HCEC 1CT (cell line): ENCODE results near the gene UGT2B15.
"Not testable (repeated sequence)": the region's sequence is repeated elsewhere in the genome, so short reads cannot be mapped to it uniquely, and the experiment has no call there.

Experiments
- DNase-seq: peaks from one replicate; pipeline ENCODE4 v3.0.0-alpha.2; 2017

The UGT2B15 gene

DNA sequence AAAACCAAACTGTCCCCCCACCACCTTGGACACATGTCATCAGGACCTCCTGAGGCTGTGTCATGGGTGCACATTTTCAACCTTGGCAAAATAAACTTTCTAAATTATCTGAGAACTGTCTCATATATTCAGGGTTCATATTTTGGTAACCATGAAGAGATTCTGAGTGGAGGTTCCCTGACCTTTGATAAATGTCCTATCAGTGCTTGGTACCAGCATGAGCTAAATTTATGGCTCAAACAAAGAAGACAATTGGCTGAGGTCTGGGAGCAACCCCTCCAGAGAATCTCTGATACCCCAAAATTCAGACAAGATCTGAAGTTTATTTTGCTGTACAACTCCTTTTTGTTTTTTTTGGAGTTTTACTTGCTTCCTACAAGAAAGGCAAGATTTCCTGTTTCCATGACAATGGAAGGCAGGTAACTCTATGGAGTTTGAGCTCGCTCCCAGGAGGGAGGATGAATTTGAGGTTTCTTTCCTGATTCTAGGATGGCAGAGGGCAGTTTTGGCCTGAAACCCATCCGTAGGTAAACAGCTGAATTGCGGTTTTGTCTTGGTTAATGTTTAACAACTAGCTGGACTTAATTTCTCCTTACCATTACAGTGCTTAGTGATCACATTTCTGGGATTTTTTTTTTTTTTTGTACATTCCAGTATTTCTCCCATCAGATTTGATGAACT is 14.5 kb downstream of the UGT2B15 start:
- no peak for DNase-seq

- no peak for DNase-seq
These were observed 15.3 kb downstream of the UGT2B15 start for GRCh38 chr4:68654946-68655721.

DNA sequence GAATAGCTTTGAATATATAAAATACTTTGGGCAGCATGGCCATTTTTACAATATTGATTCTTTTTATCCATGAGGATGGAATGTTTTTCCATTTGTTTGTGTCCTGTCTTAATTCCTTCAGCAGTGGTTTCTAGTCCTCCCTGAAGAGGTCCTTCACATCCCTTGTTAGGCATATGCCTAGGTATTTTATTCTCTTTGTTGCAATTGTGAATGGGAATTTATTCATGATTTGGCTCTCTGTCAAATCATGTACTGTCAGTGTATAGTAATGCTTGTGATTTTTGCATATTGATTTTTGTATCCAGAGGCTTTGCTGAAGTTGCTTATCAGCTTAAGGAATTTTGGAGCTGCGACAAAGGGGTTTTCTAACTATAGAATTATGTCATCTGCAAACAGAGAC is 18.5 kb downstream of the UGT2B15 start:
- no peak for DNase-seq

DNA sequence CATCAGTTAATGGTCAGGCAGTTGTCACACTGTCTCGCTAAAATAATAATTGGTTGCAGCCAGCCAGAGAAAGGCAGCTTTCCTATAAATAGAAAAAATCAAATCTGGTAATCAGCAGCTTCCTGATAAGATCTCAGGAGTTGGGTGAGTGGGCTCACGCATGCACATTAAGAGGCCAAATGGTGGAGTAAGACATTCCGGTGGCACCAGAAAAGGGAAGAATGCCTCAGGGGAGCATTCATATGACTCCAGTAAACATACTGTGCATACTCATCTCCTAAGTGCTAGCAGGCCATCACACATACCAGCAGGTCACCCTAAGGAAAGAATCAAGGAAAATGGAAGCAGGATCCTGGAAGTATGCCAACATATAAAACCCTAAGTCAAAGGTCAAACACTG is 40.1 kb downstream of the UGT2B15 start:
- DNase-seq = no peak

DNA sequence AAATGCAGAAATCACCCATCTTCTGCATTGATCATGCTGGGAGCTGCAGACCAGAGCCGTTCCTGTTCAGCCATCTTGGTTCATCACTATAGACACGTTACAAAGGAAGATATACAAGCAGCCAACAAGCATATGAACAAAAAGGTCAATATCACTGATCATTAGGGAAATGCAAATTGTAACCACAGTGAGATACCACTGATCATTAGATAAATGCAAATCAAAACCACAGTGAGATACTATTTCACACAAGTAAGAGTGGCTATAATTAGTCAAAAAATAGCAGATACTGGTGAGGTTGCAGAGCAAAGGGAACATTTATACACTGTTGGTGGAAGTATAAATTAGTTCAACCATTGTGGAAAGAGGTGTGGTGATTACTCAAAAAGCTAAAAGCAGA is 47.7 kb downstream of the UGT2B15 start:
- not testable (repeated sequence) for DNase-seq

GRCh38 chr4:68617003-68617698 is 53.3 kb downstream of the UGT2B15 start:
- DNase-seq = no peak

GRCh38 chr4:68615699-68616422 is 54.6 kb downstream of the UGT2B15 start:
- no peak for DNase-seq

DNA sequence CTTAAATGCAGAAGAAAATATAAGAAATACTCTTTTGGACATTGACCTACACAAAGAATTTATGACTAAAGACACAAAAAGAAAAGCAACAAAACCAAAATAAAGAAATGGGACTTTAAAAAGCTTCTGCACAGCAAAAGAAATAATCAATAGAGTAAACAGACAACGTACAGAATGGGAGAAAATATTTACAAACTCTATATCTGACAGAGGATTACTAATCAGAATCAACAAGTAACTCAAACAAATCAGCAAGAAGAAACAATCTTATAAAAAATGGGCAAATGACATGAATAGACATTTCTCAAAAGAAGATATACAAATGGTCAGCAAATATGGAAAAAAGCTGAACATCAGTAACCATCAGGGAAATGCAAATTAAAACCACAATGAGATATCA is 56.7 kb downstream of the UGT2B15 start:
- DNase-seq = no peak

GRCh38 chr4:68606240-68606639 is 64.2 kb downstream of the UGT2B15 start:
- no peak for DNase-seq

DNA sequence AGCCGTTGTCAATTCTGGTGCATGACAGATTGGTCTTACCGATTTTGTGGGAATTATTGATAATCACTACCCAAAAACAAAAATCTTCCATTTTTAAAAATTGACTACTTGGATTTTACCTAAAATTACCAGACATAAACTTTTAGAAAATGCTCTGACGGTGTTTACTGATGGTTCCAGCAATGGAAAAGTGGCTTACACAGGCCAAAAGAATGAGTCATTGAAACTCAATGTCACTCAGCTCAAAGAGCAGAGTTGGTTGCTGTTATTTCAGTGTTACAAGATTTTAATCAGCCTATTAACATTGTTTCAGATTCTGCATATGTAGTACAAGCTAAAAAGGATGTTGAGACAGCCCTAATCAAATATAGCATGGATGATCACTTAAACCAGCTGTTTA is 71.3 kb downstream of the UGT2B15 start:
- DNase-seq = no peak

GRCh38 chr4:68597482-68597881 is 73.0 kb downstream of the UGT2B15 start:
- DNase-seq = no peak
